Muscle layer of duodenum (tissue), 2 donors: ENCODE data around the gene CDH12.
"Not testable (repeated sequence)": the region's sequence is repeated elsewhere in the genome, so short reads cannot be mapped to it uniquely, and the experiment has no call there.

Source experiments
- H3K27ac ChIP-seq: one replicate; pipeline ENCODE4 v1.7.0; 2013; ENCODE audit warnings: mild to moderate bottlenecking, low read length
- H3K27me3 ChIP-seq: one replicate; pipeline ENCODE4 v1.7.0; 2013; ENCODE audit warnings: low read depth, mild to moderate bottlenecking, control low read depth, low read length
- H3K36me3 ChIP-seq, 2 donors: one replicate each; pipeline ENCODE4 v1.7.0; 2013; ENCODE audit warnings: low read length in 2 of 2, control low read depth in 1 of 2, mild to moderate bottlenecking in 1 of 2; ENCODE audit not compliant: insufficient read depth in 2 of 2, control insufficient read depth in 1 of 2
- H3K4me1 ChIP-seq, 2 donors: one replicate each; pipeline ENCODE4 v1.7.0; 2013; ENCODE audit warnings: low read length in 2 of 2, mild to moderate bottlenecking in 2 of 2, control low read depth in 1 of 2, moderate library complexity in 1 of 2; ENCODE audit not compliant: insufficient read depth in 2 of 2, control insufficient read depth in 1 of 2
- H3K4me3 ChIP-seq, 2 donors: one replicate each; pipeline ENCODE4 v1.7.0; 2013; ENCODE audit warnings: low read length in 2 of 2, low read depth in 1 of 2, mild to moderate bottlenecking in 1 of 2
- H3K9me3 ChIP-seq, 2 donors: one replicate each; pipeline ENCODE4 v1.7.0; 2013; ENCODE audit warnings: low read length in 2 of 2, control low read depth in 1 of 2, mild to moderate bottlenecking in 1 of 2; ENCODE audit not compliant: control insufficient read depth in 1 of 2
- donor health status: healthy.

Gene CDH12

DNA sequence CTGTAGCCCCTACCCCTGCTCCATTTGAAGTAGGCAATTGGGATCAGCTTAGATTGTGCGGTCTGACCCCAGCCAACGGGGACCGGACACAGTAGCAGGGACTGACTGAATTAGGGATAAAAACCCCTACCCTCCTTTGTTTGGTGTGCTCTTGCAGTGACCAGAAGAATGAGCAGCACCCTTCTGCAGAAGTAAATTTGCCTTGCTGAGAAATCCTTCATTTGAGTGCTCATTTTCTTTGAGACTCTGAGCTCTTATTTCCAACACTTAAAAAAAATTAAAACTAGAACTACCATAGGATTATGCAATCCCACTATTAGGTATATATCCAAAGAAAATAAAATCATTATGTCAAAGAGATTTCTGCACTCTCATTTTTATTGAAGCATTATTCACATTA is 560.0 kb downstream of the CDH12 start:
- Histone ChIP-seq H3K4me3 (no peak overlapping the region), H3K36me3 (no peaks in the 10 kb centered on the region), H3K4me1 (no peaks in the 10 kb centered on the region), H3K9me3 (peaks cover 3 to 9% of the 10 kb centered on the region in 2 donors), H3K27me3 (no peaks in the 10 kb centered on the region), H3K27ac (no peak overlapping the region)

DNA sequence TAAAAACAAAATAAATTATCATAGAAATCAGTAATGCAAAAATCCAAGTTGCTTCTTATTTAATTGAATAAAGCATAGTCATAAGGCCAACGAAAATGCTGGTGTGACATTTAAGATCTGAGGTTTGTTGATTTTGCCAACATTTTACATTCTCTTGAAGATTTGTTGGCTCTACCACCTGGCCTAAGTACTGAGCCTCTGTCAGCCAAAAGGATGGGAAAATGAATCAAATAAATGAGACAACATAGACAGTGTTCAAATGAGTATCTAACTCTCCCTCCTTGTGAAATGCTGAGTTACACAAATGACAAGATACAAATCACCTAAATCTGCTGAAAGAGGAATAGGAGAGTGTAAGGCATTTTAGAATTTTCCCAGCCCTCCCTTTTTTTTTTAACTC is 575.0 kb downstream of the CDH12 start:
- Histone ChIP-seq H3K27ac (no peak overlapping the region), H3K4me1 (no peaks in the 10 kb centered on the region), H3K36me3 (no peaks in the 10 kb centered on the region), H3K4me3 (no peak overlapping the region), H3K27me3 (no peaks in the 10 kb centered on the region), H3K9me3 (peaks cover 0 to 2% of the 10 kb centered on the region in 2 donors)

DNA sequence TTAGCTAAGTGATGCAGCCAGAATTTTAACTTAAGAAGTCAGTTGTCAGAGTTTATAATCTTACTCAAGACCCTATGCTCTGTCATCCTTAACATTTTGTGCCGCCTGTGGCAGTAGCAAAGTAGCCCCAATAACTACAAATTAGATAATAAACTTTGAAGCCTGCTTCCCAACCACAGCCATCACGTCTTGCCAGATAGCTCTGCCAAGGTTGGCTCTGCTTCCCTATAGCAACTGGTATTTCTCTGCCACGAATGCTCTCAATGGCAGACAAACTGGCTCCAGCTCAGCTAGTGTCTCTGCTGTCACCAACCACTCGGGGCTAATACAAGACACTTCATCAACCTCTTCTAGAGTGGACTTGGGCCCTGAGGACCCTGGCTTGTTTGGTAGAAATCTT is 576.1 kb downstream of the CDH12 start:
- Histone ChIP-seq H3K27me3 (no peaks in the 10 kb centered on the region), H3K27ac (no peak overlapping the region), H3K36me3 (no peaks in the 10 kb centered on the region), H3K4me3 (no peak overlapping the region), H3K9me3 (no peaks in the 10 kb centered on the region), H3K4me1 (no peaks in the 10 kb centered on the region)

DNA sequence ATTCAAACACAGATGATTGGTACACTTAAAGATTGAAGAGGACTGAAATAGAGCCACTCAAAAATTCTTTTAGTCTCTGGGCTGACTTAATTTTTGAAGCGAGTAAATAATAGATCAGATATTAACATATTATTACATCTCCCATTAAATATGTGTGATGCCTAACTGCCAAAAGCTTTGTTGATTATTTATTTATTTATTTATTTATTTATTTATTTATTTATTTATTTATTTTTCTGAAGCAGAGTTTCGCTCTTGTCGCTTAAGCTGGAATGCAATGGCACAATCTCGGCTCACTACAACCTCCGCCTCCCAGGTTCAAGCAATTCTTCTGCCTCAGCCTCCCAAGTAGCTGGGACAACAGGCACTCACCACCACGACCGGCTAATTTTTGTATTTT is 587.3 kb downstream of the CDH12 start:
- H3K4me1 ChIP-seq, H3K27me3 ChIP-seq, H3K36me3 ChIP-seq, H3K4me3 ChIP-seq, H3K9me3 ChIP-seq, H3K27ac ChIP-seq: not testable (repeated sequence)

DNA sequence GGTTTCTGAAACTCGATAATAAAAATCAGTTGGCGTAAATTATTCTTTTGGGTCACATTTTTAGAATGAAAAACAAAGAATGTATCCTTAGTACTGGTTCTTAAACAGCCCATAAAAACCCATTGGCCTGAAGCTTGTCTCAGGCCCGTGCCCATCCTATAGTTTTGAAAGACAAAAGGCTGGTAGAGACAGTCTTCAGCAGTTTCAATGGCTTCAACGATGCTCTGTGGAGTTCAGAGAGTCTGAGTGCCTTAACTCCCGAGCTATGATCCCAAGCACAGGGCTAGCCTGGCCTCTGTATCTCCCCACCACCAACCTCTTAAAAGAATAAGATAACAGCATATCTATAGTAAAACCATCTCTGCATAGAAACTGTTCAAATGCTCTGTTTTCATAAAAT is 595.0 kb downstream of the CDH12 start:
- H3K4me1 ChIP-seq, result no peaks in the 10 kb centered on the region
- H3K27me3 ChIP-seq, result no peaks in the 10 kb centered on the region
- no peaks in the 10 kb centered on the region for H3K9me3 ChIP-seq
- no peak overlapping the region for H3K27ac ChIP-seq
- no peak overlapping the region for H3K4me3 ChIP-seq
- no peaks in the 10 kb centered on the region for H3K36me3 ChIP-seq

DNA sequence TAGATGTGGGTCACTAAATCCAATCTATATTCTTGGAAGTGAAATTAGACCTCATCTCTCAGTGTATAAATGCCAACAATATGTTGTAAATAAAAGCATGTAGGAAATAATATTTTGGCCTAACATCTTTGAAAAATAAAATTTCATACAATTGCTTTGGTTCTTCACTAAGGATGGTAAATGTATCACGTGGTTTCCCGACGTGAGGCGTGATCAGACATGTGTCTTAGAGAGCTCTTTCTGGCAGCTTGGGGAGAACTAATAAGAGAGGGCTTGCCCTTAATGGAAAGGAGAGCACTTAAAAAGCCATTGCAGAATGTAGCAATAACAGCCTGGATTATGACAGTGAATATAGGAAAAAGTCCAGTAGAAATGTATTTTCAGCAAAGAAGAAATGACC is 602.6 kb downstream of the CDH12 start:
- Histone ChIP-seq H3K9me3 (no peaks in the 10 kb centered on the region), H3K36me3 (no peaks in the 10 kb centered on the region), H3K27ac (no peak overlapping the region), H3K4me3 (no peak overlapping the region), H3K27me3 (no peaks in the 10 kb centered on the region), H3K4me1 (no peaks in the 10 kb centered on the region)

DNA sequence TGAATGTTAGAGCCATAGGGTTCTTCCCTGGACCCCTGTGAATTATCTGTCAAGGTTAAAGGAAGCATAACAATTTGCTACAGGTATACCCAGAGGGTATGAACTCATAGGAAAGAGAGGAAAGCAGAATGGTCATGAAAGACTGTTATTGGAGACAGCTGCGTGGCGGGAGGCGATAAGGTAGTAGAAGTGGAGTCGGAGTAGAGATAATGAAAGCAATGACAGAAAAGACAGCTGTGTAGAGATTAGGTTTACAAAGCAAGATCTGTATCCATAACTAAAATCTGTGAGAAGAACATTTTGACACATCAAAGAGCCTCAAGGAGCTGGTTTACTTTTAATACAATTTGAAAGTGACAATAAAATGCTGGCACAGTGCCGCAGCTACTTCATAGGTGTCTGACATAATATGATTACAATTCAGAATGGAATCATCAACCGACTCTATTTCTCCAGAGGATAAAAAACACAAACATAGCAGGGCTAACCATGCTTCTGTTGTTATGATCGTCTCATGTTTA is 603.9 kb downstream of the CDH12 start:
- Histone ChIP-seq H3K36me3 (no peaks in the 10 kb centered on the region), H3K4me3 (no peak overlapping the region), H3K27me3 (no peaks in the 10 kb centered on the region), H3K27ac (no peak overlapping the region), H3K9me3 (no peaks in the 10 kb centered on the region), H3K4me1 (no peaks in the 10 kb centered on the region)

DNA sequence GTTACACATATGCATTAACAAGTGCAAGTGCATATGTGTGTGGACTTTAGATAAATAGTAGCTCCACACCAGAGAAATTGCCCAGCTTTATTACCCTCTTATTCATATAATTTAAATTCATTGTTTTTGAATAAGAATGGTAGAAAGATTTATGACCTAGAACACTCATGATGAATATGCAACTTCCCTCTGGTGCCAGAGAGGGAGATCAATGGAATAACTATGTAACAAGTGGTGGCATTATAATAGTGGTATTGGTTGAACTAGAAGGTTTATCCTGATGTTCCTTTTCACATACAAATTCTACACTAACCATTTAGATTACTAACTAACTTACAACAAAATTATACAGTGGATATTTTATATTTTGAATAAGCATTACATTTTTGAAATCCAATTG is 607.4 kb downstream of the CDH12 start:
- no peaks in the 10 kb centered on the region for H3K4me1 ChIP-seq
- no peaks in the 10 kb centered on the region for H3K36me3 ChIP-seq
- no peaks in the 10 kb centered on the region for H3K27me3 ChIP-seq
- no peak overlapping the region for H3K27ac ChIP-seq
- H3K9me3 ChIP-seq, result no peaks in the 10 kb centered on the region
- H3K4me3 ChIP-seq, result no peak overlapping the region

DNA sequence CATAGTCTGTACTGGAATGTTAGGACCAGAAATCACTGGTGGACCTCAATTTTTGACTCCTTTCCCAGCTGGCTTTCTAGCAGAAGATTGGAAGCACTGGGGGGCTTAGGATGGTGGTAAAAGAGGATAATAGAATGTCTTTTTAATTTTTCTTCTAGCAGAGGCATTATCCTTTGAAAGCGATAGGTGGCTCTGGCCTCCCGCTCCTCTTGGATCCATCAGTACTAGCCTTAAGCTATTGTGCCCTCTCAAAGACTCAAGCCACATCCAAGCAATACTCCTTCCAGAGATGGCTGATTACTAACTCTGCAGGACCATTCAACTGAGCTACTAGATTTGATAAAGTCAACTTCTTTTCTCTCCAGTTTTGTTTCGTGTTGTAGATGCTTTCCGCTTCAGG is 610.6 kb downstream of the CDH12 start:
- no peaks in the 10 kb centered on the region for H3K4me1 ChIP-seq
- H3K27me3 ChIP-seq, result no peaks in the 10 kb centered on the region
- H3K27ac ChIP-seq, result no peak overlapping the region
- no peaks in the 10 kb centered on the region for H3K9me3 ChIP-seq
- H3K36me3 ChIP-seq, result no peaks in the 10 kb centered on the region
- no peak overlapping the region for H3K4me3 ChIP-seq

DNA sequence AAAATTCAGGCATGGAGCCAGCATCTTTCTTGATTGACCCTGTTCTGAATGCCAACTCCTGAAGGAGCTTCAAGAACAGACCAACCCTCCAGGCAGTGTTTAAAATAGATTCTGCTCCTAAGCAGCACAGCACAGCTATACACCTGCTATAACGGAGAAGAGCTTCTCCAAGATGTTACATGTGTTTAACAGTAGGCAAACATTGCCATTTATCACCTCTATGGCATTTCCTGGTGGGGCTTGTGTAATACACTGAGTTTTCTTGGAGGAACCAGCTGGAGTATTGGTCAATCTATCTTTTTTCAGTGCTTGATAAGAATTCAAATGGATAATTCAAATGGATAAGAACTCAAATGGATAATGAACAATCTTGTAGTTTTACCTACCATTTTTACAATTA is 615.1 kb downstream of the CDH12 start:
- no peaks in the 10 kb centered on the region for H3K36me3 ChIP-seq

DNA sequence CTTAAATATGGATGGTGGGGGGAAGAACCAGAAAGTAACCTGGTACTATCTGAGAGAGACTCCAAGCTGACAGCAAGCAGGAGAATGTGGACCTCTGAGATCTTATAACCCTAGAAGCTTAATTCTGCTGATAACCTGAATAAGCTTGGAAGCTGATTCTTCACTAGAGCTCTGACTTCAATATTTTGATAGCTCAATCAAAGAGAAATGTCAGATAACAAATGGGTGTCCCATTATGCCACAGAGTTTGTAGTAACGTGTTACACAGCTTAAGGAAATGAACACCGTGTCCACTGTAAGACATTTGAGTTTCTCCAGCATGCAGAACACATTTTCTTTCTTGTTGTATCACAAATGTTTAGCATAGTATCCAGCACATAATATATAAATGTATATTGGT is 626.7 kb downstream of the CDH12 start:
- H3K27me3 ChIP-seq, result no peaks in the 10 kb centered on the region
- H3K9me3 ChIP-seq, result no peaks in the 10 kb centered on the region
- no peaks in the 10 kb centered on the region for H3K36me3 ChIP-seq
- no peak overlapping the region for H3K27ac ChIP-seq
- no peaks in the 10 kb centered on the region for H3K4me1 ChIP-seq
- no peak overlapping the region for H3K4me3 ChIP-seq

More for the DNA sequence above, 615.1 kb downstream of the CDH12 start:
- H3K4me1 ChIP-seq, result no peaks in the 10 kb centered on the region
- H3K27ac ChIP-seq, result no peak overlapping the region
- no peaks in the 10 kb centered on the region for H3K27me3 ChIP-seq
- H3K4me3 ChIP-seq, result no peak overlapping the region
- H3K9me3 ChIP-seq, result no peaks in the 10 kb centered on the region

DNA sequence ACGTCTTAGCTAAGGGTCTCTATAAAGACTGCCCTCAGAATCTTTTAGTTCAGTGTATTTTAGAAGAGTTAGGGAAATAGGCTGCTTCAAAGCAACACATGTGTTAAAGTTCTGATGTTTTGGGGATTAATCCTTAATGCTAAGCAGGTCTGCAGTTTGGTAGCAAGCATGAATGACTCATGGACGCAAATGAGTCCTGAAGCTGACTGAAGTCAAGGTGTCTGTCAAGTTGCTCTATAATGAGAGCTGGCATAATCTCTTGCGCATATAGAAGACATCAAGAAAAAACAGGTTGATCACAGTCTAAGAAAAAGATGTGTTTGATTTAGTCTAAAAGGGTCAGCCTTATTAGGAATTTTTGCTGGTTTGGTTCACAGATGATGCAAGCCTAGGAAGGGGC is 630.1 kb downstream of the CDH12 start:
- H3K4me1 ChIP-seq, result no peaks in the 10 kb centered on the region
- no peaks in the 10 kb centered on the region for H3K27me3 ChIP-seq
- no peak overlapping the region for H3K4me3 ChIP-seq
- no peak overlapping the region for H3K27ac ChIP-seq
- H3K9me3 ChIP-seq, result no peaks in the 10 kb centered on the region
- H3K36me3 ChIP-seq, result no peaks in the 10 kb centered on the region
